Natural killer cell treated with Interleukin-12 subunit alpha and Interleukin-12 subunit beta and Interleukin-15 and Interleukin-18, amount 100 ng/mL, for 72 hours (primary cell): ENCODE data around the gene PLPPR4. TPM values are rescaled to one million over a fixed set of nuclear protein-coding genes. Genes with fewer than 3 reads are reported as not detected.

ENCODE experiments used
- ATAC-seq, 2 donors: fragments of 150-1000 bp; cut with Tn5 transposase in 1 of 2; sonication (Bioruptor Pico), chemical (Tn5 transposase) in 1 of 2; 2 replicates each; pipeline ENCODE4 v1.10.0; 2021
- DNase-seq: peaks from one replicate; pipeline ENCODE4 v3.0.0; 2022; ENCODE audit warnings: low spot score
- H3K27ac Mint-ChIP-seq, 2 donors: 1 replicate in 1 of 2; 2 replicates in 1 of 2; pipeline ENCODE4 v1.8.0; 2022; ENCODE audit warnings: mixed read lengths in 2 of 2, mild to moderate bottlenecking in 1 of 2, moderate library complexity in 1 of 2
- H3K27me3 Mint-ChIP-seq, 2 donors: 1 replicate in 1 of 2; 2 replicates in 1 of 2; pipeline ENCODE4 v1.8.0; 2022; ENCODE audit warnings: mixed read lengths in 2 of 2
- H3K36me3 Mint-ChIP-seq: one replicate; pipeline ENCODE4 v1.8.0; 2022; ENCODE audit warnings: mixed read lengths
- H3K4me1 Mint-ChIP-seq, 2 donors: 1 replicate in 1 of 2; 2 replicates in 1 of 2; pipeline ENCODE4 v1.8.0; 2022; ENCODE audit warnings: low read depth in 2 of 2, mixed read lengths in 2 of 2, mild to moderate bottlenecking in 1 of 2
- H3K4me3 Mint-ChIP-seq: one replicate; pipeline ENCODE4 v1.8.0; 2022; ENCODE audit warnings: mixed read lengths
- H3K9me3 Mint-ChIP-seq: 2 replicates; pipeline ENCODE4 v1.8.0; 2022; ENCODE audit warnings: mixed read lengths
- total RNA-seq, 2 donors: library from RNA; stranded (reverse); gene quantifications; one replicate each; pipeline ENCODE4 v1.2.3, GENCODE V29; 2022

Gene PLPPR4
- not detected for total RNA-seq

- ATAC-seq (peak in 1 of 2 donors; percentile 41), DNase-seq (no peak)
- Mint-ChIP-seq H3K27ac (no peak within 1 kb of the TSS), H3K27me3 (peaks cover 17 to 31% of the 10 kb centered on the region in 2 donors), H3K36me3 (no peaks in the 10 kb centered on the region), H3K4me1 (no peaks in the 10 kb centered on the region), H3K9me3 (peaks cover 8% of the 10 kb centered on the region), H3K4me3 (no peak within 1 kb of the TSS)
Observed at GRCh38 chr1:99264201-99265021, at the start of gene PLPPR4. PLPPR4 (plus strand) TSS chr1:99264492; CDS start chr1:99264594, 102 bp downstream.

- Mint-ChIP-seq H3K4me1 (no peaks in the 10 kb centered on the region), H3K27me3 (no peaks in the 10 kb centered on the region), H3K36me3 (no peaks in the 10 kb centered on the region), H3K27ac (no peak overlapping the region), H3K9me3 (peaks cover 6% of the 10 kb centered on the region), H3K4me3 (no peak overlapping the region)
- DNase-seq (no peak), ATAC-seq (no peak)
Observed at GRCh38 chr1:99216956-99217355, 47.3 kb upstream of the PLPPR4 start.

GRCh38 chr1:99217599-99217998 lies 46.7 kb upstream of the PLPPR4 start:
- no peaks in the 10 kb centered on the region for H3K36me3 Mint-ChIP-seq
- H3K9me3 Mint-ChIP-seq, result peaks cover 6% of the 10 kb centered on the region
- no peak overlapping the region for H3K4me3 Mint-ChIP-seq
- ATAC-seq, result no peak
- no peaks in the 10 kb centered on the region for H3K27me3 Mint-ChIP-seq
- no peak overlapping the region for H3K27ac Mint-ChIP-seq
- H3K4me1 Mint-ChIP-seq, result no peaks in the 10 kb centered on the region
- no peak for DNase-seq

- H3K4me1 Mint-ChIP-seq, result no peaks in the 10 kb centered on the region
- no peak for ATAC-seq
- no peak overlapping the region for H3K4me3 Mint-ChIP-seq
- no peak overlapping the region for H3K27ac Mint-ChIP-seq
- H3K36me3 Mint-ChIP-seq, result no peaks in the 10 kb centered on the region
- no peak for DNase-seq
- H3K27me3 Mint-ChIP-seq, result no peaks in the 10 kb centered on the region
- peaks cover 6% of the 10 kb centered on the region for H3K9me3 Mint-ChIP-seq
Observed at GRCh38 chr1:99218572-99218971, 45.7 kb upstream of the PLPPR4 start.

- ATAC-seq (no peak), DNase-seq (no peak)
- Mint-ChIP-seq H3K9me3 (peaks cover 6% of the 10 kb centered on the region), H3K4me3 (no peak overlapping the region), H3K4me1 (no peaks in the 10 kb centered on the region), H3K27ac (no peak overlapping the region), H3K36me3 (no peaks in the 10 kb centered on the region), H3K27me3 (no peaks in the 10 kb centered on the region)
Observed at GRCh38 chr1:99218999-99219398, 45.3 kb upstream of the PLPPR4 start.

- Mint-ChIP-seq H3K27ac (no peak overlapping the region), H3K4me1 (no peaks in the 10 kb centered on the region), H3K27me3 (no peaks in the 10 kb centered on the region), H3K36me3 (no peaks in the 10 kb centered on the region), H3K9me3 (no peaks in the 10 kb centered on the region), H3K4me3 (no peak overlapping the region)
- DNase-seq, result no peak
- ATAC-seq, result no peak
Observed at GRCh38 chr1:99227056-99227897, 37.0 kb upstream of the PLPPR4 start.

- H3K9me3 Mint-ChIP-seq, result no peaks in the 10 kb centered on the region
- DNase-seq, result no peak
- no peak overlapping the region for H3K27ac Mint-ChIP-seq
- H3K36me3 Mint-ChIP-seq, result no peaks in the 10 kb centered on the region
- no peak overlapping the region for H3K4me3 Mint-ChIP-seq
- ATAC-seq, result no peak
- no peaks in the 10 kb centered on the region for H3K4me1 Mint-ChIP-seq
- H3K27me3 Mint-ChIP-seq, result no peaks in the 10 kb centered on the region
Observed at GRCh38 chr1:99228153-99228552, 36.1 kb upstream of the PLPPR4 start.

GRCh38 chr1:99229122-99229521 lies 35.2 kb upstream of the PLPPR4 start:
- Mint-ChIP-seq H3K4me1 (no peaks in the 10 kb centered on the region), H3K27ac (no peak overlapping the region), H3K9me3 (no peaks in the 10 kb centered on the region), H3K36me3 (no peaks in the 10 kb centered on the region), H3K4me3 (no peak overlapping the region), H3K27me3 (no peaks in the 10 kb centered on the region)
- DNase-seq, result no peak
- ATAC-seq, result no peak

GRCh38 chr1:99230695-99231094 lies 33.6 kb upstream of the PLPPR4 start:
- ATAC-seq, result no peak
- Mint-ChIP-seq H3K27ac (no peak overlapping the region), H3K4me3 (no peak overlapping the region)

GRCh38 chr1:99232172-99232571 lies 32.1 kb upstream of the PLPPR4 start:
- Mint-ChIP-seq H3K9me3 (peaks cover 2% of the 10 kb centered on the region), H3K36me3 (no peaks in the 10 kb centered on the region), H3K4me3 (no peak overlapping the region), H3K27me3 (no peaks in the 10 kb centered on the region), H3K4me1 (no peaks in the 10 kb centered on the region), H3K27ac (no peak overlapping the region)
- DNase-seq (no peak), ATAC-seq (no peak)

More at GRCh38 chr1:99230695-99231094, 33.6 kb upstream of the PLPPR4 start:
- no peak for DNase-seq
- no peaks in the 10 kb centered on the region for H3K9me3 Mint-ChIP-seq
- no peaks in the 10 kb centered on the region for H3K36me3 Mint-ChIP-seq
- no peaks in the 10 kb centered on the region for H3K4me1 Mint-ChIP-seq
- no peaks in the 10 kb centered on the region for H3K27me3 Mint-ChIP-seq

GRCh38 chr1:99233446-99233845 lies 30.8 kb upstream of the PLPPR4 start:
- H3K36me3 Mint-ChIP-seq, result no peaks in the 10 kb centered on the region
- H3K27me3 Mint-ChIP-seq, result no peaks in the 10 kb centered on the region
- no peak overlapping the region for H3K27ac Mint-ChIP-seq
- H3K9me3 Mint-ChIP-seq, result peaks cover 3% of the 10 kb centered on the region
- H3K4me3 Mint-ChIP-seq, result no peak overlapping the region
- no peaks in the 10 kb centered on the region for H3K4me1 Mint-ChIP-seq
- no peak for DNase-seq
- no peak for ATAC-seq

- Mint-ChIP-seq H3K9me3 (peaks cover 3% of the 10 kb centered on the region), H3K27me3 (no peaks in the 10 kb centered on the region), H3K27ac (no peak overlapping the region), H3K36me3 (no peaks in the 10 kb centered on the region), H3K4me3 (no peak overlapping the region), H3K4me1 (no peaks in the 10 kb centered on the region)
- DNase-seq (no peak), ATAC-seq (no peak)
Observed at GRCh38 chr1:99236756-99237155, 27.5 kb upstream of the PLPPR4 start.

GRCh38 chr1:99239690-99240089 lies 24.6 kb upstream of the PLPPR4 start:
- Mint-ChIP-seq H3K9me3 (peaks cover 7% of the 10 kb centered on the region), H3K4me3 (no peak overlapping the region), H3K27me3 (no peaks in the 10 kb centered on the region), H3K27ac (no peak overlapping the region), H3K36me3 (no peaks in the 10 kb centered on the region), H3K4me1 (no peaks in the 10 kb centered on the region)
- DNase-seq (no peak), ATAC-seq (no peak)

- no peak overlapping the region for H3K4me3 Mint-ChIP-seq
- H3K9me3 Mint-ChIP-seq, result peaks cover 7% of the 10 kb centered on the region
- H3K4me1 Mint-ChIP-seq, result no peaks in the 10 kb centered on the region
- no peak for ATAC-seq
- no peak overlapping the region for H3K27ac Mint-ChIP-seq
- no peaks in the 10 kb centered on the region for H3K27me3 Mint-ChIP-seq
- H3K36me3 Mint-ChIP-seq, result no peaks in the 10 kb centered on the region
- no peak for DNase-seq
Observed at GRCh38 chr1:99240621-99241020, 23.7 kb upstream of the PLPPR4 start.
